Effector memory CD8-positive, alpha-beta T cell (primary cell): Measurements from ENCODE around the gene RFT1.

Experiments
- ATAC-seq: fragments of 150-1000 bp; cut with Tn5 transposase; replicated peaks from 2 replicates; pipeline ENCODE4 v1.10.0; 2021; ENCODE audit warnings: mild to moderate bottlenecking, moderate library complexity
- DNase-seq, 3 experiments: peaks; one replicate each; pipeline ENCODE4 v3.0.0; 2021
- H3K27ac Mint-ChIP-seq, 2 donors: one replicate each; pipeline ENCODE4 v1.8.0; 2022; ENCODE audit warnings: mild to moderate bottlenecking in 2 of 2, mixed read lengths in 2 of 2, moderate library complexity in 2 of 2
- H3K27me3 Mint-ChIP-seq, 2 donors: one replicate each; pipeline ENCODE4 v1.8.0; 2022; ENCODE audit warnings: mixed read lengths in 2 of 2
- H3K36me3 Mint-ChIP-seq: one replicate; pipeline ENCODE4 v1.8.0; 2022; ENCODE audit warnings: mild to moderate bottlenecking, moderate library complexity, mixed read lengths; ENCODE audit not compliant: insufficient read depth
- H3K4me1 Mint-ChIP-seq, 2 donors: one replicate each; pipeline ENCODE4 v1.8.0; 2022; ENCODE audit warnings: low read depth in 2 of 2, mixed read lengths in 2 of 2
- H3K4me3 Mint-ChIP-seq, 2 donors: one replicate each; pipeline ENCODE4 v1.8.0; 2022; ENCODE audit warnings: mild to moderate bottlenecking in 2 of 2, mixed read lengths in 2 of 2, moderate library complexity in 2 of 2
- H3K9me3 Mint-ChIP-seq, 2 donors: one replicate each; pipeline ENCODE4 v1.8.0; 2022; ENCODE audit warnings: mixed read lengths in 2 of 2

The RFT1 gene

GRCh38 chr3:53168175-53168923, 38.1 kb upstream of the RFT1 start:
- Mint-ChIP-seq H3K27me3 (no peaks in the 10 kb centered on the region), H3K4me3 (peak overlapping the region; percentile 18 to 61), H3K9me3 (no peaks in the 10 kb centered on the region), H3K36me3 (peaks cover 13% of the 10 kb centered on the region), H3K4me1 (peaks cover 53 to 55% of the 10 kb centered on the region in 2 donors), H3K27ac (peak overlapping the region; percentile 74 to 82)
- ATAC-seq (no peak), DNase-seq (no peak)

DNA sequence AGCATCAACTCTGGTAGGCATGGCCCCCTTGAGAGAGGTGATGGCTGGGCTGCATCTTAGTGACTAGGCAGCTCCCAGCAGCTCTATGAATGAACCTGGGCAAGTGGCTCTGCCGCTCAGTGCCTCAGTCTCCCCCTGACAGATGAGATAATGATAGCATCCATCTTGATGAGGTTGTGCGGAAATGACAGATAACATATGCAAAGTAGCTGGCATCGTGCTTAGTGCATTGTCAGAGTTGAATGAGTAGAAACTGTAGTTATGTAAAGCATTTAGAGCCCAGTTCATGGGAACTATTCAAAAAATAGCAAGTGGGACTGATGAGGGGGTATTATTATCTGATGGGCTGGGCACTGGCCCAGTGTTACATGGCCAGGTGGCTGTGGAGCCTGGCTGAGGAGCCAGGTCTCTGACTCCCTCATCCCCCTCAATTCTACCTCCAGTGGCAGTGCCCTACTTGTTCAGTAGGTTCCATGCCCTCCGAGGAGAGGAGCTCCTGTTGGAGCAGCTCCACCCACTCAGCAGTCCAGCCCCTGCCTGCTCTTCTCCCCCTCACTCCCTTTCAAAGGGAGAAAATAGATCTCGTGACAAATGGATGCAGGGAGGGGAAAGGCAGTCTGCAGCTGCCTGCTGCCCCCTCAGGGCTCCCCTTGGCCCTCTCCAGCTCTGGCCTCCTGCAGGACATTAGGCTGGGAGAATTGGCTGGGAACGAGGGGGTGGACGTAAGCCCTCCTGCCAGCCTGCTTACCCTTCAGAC, 37.4 kb upstream of the RFT1 start:
- H3K4me3 Mint-ChIP-seq, result peak overlapping the region; percentile 18 to 61
- H3K36me3 Mint-ChIP-seq, result peaks cover 17% of the 10 kb centered on the region
- H3K9me3 Mint-ChIP-seq, result no peaks in the 10 kb centered on the region
- H3K4me1 Mint-ChIP-seq, result peaks cover 59 to 60% of the 10 kb centered on the region in 2 donors
- no peaks in the 10 kb centered on the region for H3K27me3 Mint-ChIP-seq
- ATAC-seq, result no peak
- peak overlapping the region; percentile 32 to 82 for H3K27ac Mint-ChIP-seq
- DNase-seq, result no peak

DNA sequence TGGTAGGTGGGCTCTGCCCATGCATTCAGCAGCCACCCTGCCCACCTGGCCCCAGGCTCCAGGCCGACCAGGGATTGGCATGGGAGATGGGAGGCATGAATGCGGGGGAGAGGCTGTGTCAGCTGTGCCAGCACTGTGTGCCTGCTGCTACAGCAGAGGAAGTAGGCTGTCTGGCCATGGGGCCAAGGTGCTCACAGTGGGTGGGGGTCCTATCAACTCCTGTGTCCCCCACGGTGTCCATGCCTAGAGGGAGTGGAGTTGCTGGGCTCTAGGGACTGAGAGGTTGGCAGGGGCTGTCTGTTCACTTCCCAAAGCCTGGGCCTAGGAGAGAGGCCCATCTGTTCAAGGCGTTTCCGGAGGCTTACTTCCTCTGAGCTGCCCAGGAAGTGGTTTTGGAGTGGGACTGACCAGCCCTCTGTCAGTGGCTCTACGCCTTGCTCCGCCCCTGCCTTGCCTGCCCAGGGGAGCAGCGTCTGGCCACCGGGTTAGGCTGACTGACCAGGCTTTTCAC, 36.6 kb upstream of the RFT1 start:
- DNase-seq, result no peak
- Mint-ChIP-seq H3K4me3 (no peak overlapping the region), H3K27ac (no peak overlapping the region), H3K9me3 (no peaks in the 10 kb centered on the region), H3K36me3 (peaks cover 12% of the 10 kb centered on the region), H3K27me3 (no peaks in the 10 kb centered on the region), H3K4me1 (peaks cover 58 to 62% of the 10 kb centered on the region in 2 donors)
- ATAC-seq, result no peak

GRCh38 chr3:53166206-53166605, 36.0 kb upstream of the RFT1 start:
- H3K27ac Mint-ChIP-seq, result no peak overlapping the region
- H3K27me3 Mint-ChIP-seq, result no peaks in the 10 kb centered on the region
- peaks cover 52 to 56% of the 10 kb centered on the region in 2 donors for H3K4me1 Mint-ChIP-seq
- DNase-seq, result no peak
- no peaks in the 10 kb centered on the region for H3K9me3 Mint-ChIP-seq
- no peak for ATAC-seq
- H3K4me3 Mint-ChIP-seq, result no peak overlapping the region
- H3K36me3 Mint-ChIP-seq, result peaks cover 12% of the 10 kb centered on the region

DNA sequence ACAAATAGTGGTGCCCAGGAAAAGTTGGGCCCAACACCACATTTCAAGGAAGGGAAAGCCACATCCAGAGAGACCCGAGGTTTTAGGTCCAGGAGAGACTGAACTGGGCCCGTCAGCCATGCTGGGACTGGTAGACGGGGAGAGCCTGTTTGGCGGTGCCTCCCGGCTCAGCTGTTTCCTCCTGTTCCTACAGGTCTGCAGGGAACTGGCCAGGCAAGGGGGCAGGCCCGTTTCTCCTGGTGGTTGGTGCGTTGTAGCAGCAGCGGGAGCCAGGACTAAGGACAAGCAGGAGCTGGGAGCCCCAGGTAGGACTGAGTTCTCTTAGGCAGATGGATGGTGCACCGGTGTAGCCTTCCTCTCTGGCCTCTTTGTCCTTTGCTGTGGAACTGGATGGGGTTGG, 34.7 kb upstream of the RFT1 start:
- Mint-ChIP-seq H3K36me3 (peaks cover 12% of the 10 kb centered on the region), H3K9me3 (no peaks in the 10 kb centered on the region), H3K4me3 (no peak overlapping the region), H3K4me1 (peaks cover 49 to 54% of the 10 kb centered on the region in 2 donors), H3K27me3 (no peaks in the 10 kb centered on the region), H3K27ac (no peak overlapping the region)
- ATAC-seq (no peak), DNase-seq (no peak)

DNA sequence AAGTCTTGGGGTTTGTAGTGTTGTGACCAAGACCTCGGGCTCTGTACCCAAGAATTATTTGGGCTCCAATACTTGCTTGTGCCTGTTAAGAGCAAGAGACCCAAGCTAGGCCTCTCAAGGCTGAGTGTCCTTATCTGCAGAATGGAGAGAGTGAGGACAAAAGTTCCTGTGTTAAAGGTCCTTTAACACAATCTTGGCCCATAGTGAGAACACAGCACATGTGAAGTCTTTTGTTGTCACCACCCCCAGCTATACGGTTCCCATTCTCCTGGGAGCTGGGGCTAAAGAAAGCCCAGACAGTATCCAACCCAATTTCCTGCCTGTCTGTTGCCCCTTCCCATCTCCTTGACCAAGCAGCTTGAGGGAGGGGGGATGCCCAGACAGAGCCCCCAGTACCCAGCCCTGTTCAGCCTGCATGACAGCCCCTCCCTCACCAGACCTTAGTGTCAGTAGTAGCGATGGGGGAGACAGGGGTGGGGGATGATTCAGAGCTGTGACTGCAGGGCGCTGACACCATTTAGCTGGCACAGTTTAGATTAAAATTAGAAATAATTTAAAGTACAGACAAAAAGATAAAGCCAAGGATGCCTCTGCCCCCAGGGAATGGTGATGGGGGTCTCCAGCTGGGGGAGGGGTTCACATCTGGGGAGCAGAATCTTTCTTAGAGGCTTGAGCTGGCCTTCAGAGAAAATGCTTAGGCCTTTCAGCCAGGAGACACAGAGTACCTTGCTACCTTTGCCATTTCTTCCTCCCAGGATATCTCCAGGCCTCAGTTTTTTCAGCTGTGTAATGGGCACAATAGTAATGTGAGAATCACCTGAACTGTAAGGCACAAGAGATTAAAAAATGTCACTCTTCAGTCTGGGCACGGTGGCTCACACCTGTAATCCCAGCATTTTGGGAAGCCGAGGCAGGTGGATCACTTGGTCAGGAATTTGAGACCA, 33.5 kb upstream of the RFT1 start:
- H3K4me1 Mint-ChIP-seq, result peaks cover 38 to 43% of the 10 kb centered on the region in 2 donors
- no peak for DNase-seq

GRCh38 chr3:53162672-53163443, 32.6 kb upstream of the RFT1 start:
- peaks cover 0 to under 1% of the 10 kb centered on the region in 2 donors for H3K27me3 Mint-ChIP-seq
- ATAC-seq, result peak; percentile 79
- H3K27ac Mint-ChIP-seq, result peak overlapping the region; percentile 33 to 86
- H3K36me3 Mint-ChIP-seq, result peaks cover 9% of the 10 kb centered on the region
- H3K4me1 Mint-ChIP-seq, result peaks cover 29 to 36% of the 10 kb centered on the region in 2 donors
- no peaks in the 10 kb centered on the region for H3K9me3 Mint-ChIP-seq
- H3K4me3 Mint-ChIP-seq, result peak overlapping the region; percentile 80 to 87
- peak; percentile 74 to 78 (median 78) for DNase-seq

More for the DNA sequence above, 33.5 kb upstream of the RFT1 start:
- Mint-ChIP-seq H3K27me3 (no peaks in the 10 kb centered on the region), H3K4me3 (peak overlapping the region; percentile 80 to 87), H3K9me3 (no peaks in the 10 kb centered on the region), H3K27ac (peak overlapping the region; percentile 33 to 86), H3K36me3 (peaks cover 12% of the 10 kb centered on the region)
- ATAC-seq, result no peak

GRCh38 chr3:53161820-53162671, 31.8 kb upstream of the RFT1 start:
- Mint-ChIP-seq H3K4me1 (peaks cover 24 to 34% of the 10 kb centered on the region in 2 donors), H3K4me3 (peak overlapping the region; percentile 80 to 87), H3K27ac (peak overlapping the region; percentile 33 to 86), H3K9me3 (no peaks in the 10 kb centered on the region), H3K36me3 (peaks cover 9% of the 10 kb centered on the region), H3K27me3 (peaks cover 0 to 9% of the 10 kb centered on the region in 2 donors)
- DNase-seq (peak; percentile 26 to 29 (median 26)), ATAC-seq (peak; percentile 30)

DNA sequence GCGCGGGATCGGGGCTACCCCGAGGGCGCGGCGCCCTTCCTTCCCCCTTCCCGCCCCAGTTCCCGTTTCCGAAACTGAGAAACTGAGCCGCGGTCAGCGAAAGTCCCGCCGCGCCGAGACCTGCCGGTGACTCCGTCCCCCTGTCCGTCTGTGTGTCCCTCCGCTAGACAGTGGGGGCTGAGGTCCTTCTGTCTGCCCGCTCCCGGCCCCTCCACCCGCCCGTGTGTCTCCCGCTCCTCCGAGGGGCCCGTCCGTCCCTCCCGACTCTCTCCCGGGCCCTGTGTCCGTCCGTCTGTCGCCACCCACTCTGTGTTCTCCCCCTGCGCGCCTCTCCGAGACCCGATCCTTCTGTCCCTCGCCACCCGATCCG, 31.2 kb upstream of the RFT1 start:
- Mint-ChIP-seq H3K4me3 (peak overlapping the region; percentile 80 to 87), H3K4me1 (peaks cover 24 to 30% of the 10 kb centered on the region in 2 donors), H3K36me3 (peaks cover 9% of the 10 kb centered on the region), H3K27me3 (peaks cover 0 to 15% of the 10 kb centered on the region in 2 donors), H3K27ac (peak overlapping the region; percentile 33 to 86), H3K9me3 (no peaks in the 10 kb centered on the region)
- no peak for DNase-seq
- ATAC-seq, result no peak

GRCh38 chr3:53160660-53161449, 30.6 kb upstream of the RFT1 start, which contains the start of gene PRKCD:
Gene PRKCD, plus strand, starts transcription at chr3:53161209. Its CDS starts 17,214 bp downstream, at chr3:53178423.
- Mint-ChIP-seq H3K36me3 (peaks cover 9% of the 10 kb centered on the region), H3K27me3 (peaks cover 0 to 21% of the 10 kb centered on the region in 2 donors), H3K27ac (peak within 1 kb of the TSS; percentile 86 to 92), H3K4me3 (peak within 1 kb of the TSS; percentile 87 to 91), H3K9me3 (no peaks in the 10 kb centered on the region), H3K4me1 (peaks cover 24 to 27% of the 10 kb centered on the region in 2 donors)
- ATAC-seq (peak; percentile 54), DNase-seq (peak; percentile 56 to 63 (median 59))

GRCh38 chr3:53160061-53160659, 29.9 kb upstream of the RFT1 start:
- Mint-ChIP-seq H3K4me1 (peaks cover 24 to 27% of the 10 kb centered on the region in 2 donors), H3K27ac (peak overlapping the region; percentile 84 to 92), H3K36me3 (peaks cover 9% of the 10 kb centered on the region), H3K4me3 (peak overlapping the region; percentile 85 to 91), H3K27me3 (peaks cover 0 to 28% of the 10 kb centered on the region in 2 donors), H3K9me3 (no peaks in the 10 kb centered on the region)
- ATAC-seq (no peak), DNase-seq (no peak)
